Activated CD8-positive, alpha-beta T cell treated with anti-CD3 and anti-CD28 coated beads for 36 hours (primary cell): ENCODE results near the gene CAND2. TPM values are rescaled to one million over a fixed set of nuclear protein-coding genes. Genes with fewer than 3 reads are reported as not detected.

Experiments
- ATAC-seq: fragments of 200-7000 bp; cut with Tn5 transposase; one replicate; pipeline ENCODE4 v1.10.0; 2021; ENCODE audit warnings: mild to moderate bottlenecking, moderate library complexity
- CTCF ChIA-PET: fragments of 350-600 bp; sonication (Branson Sonifier 250); formaldehyde crosslinking; loops from one replicate; lab custom pipeline; 2021; ENCODE audit warnings: antibody characterized with exemption; lab: Charles Lee
- POLR2A ChIA-PET: fragments of 350-600 bp; sonication (Branson Sonifier 250); formaldehyde crosslinking; loops from one replicate; lab custom pipeline; 2021; ENCODE audit warnings: antibody characterized with exemption; lab: Charles Lee
- DNase-seq: peaks from one replicate; pipeline ENCODE4 v3.0.0-alpha.2; 2020
- H3K27ac Mint-ChIP-seq: one replicate; pipeline ENCODE4 v1.8.0; 2021; ENCODE audit warnings: mild to moderate bottlenecking, mixed read lengths
- H3K27me3 Mint-ChIP-seq: one replicate; pipeline ENCODE4 v1.8.0; 2021; ENCODE audit warnings: mixed read lengths
- H3K36me3 Mint-ChIP-seq: one replicate; pipeline ENCODE4 v1.8.0; 2021; ENCODE audit warnings: low read depth, mixed read lengths
- H3K4me1 Mint-ChIP-seq: one replicate; pipeline ENCODE4 v1.8.0; 2021; ENCODE audit warnings: low read depth, mixed read lengths
- H3K4me3 Mint-ChIP-seq: one replicate; pipeline ENCODE4 v1.8.0; 2021; ENCODE audit warnings: mild to moderate bottlenecking, moderate library complexity, mixed read lengths
- H3K9me3 Mint-ChIP-seq: one replicate; pipeline ENCODE4 v1.8.0; 2021; ENCODE audit warnings: mixed read lengths
- CTCF ChIP-seq: fragments of 200-600 bp; IDR thresholded peaks from one replicate; pipeline ENCODE4 v1.8.0; 2022; ENCODE audit warnings: antibody characterized with exemption, mild to moderate bottlenecking
- intact Hi-C: fragments of 100-400 bp; cut with micrococcal nuclease; formaldehyde crosslinking; loops from one replicate; pipeline ENCODE4 v1.10.0; 2022
- total RNA-seq, 2 experiments: library from RNA; stranded (reverse); gene quantifications; one replicate each; pipeline ENCODE4 v1.2.3, GENCODE V29; 2021

CAND2 gene
- total RNA-seq, 2 experiments from 2014 or later, result 1.5 to 1.9 TPM

GRCh38 chr3:12882336-12883310 is 86.1 kb downstream of the CAND2 start:
- Mint-ChIP-seq H3K27ac (no peak overlapping the region), H3K27me3 (peaks cover 8% of the 10 kb centered on the region), H3K4me3 (no peak overlapping the region), H3K36me3 (no peaks in the 10 kb centered on the region), H3K9me3 (no peaks in the 10 kb centered on the region), H3K4me1 (peaks cover 13% of the 10 kb centered on the region)
- POLR2A ChIA-PET, result no interaction called here
- no peak for TF ChIP-seq CTCF
- CTCF ChIA-PET, result interaction anchor here (1.2 kb wide), 1 partner anchor 9 kb away, joined by 6 read pairs; no protein-coding TSS in a partner anchor
- DNase-seq (no peak), ATAC-seq (no peak)
- intact Hi-C loops, result no loop called here

GRCh38 chr3:12884186-12884680 is 87.8 kb downstream of the CAND2 start:
- Mint-ChIP-seq H3K27me3 (peaks cover 9% of the 10 kb centered on the region), H3K9me3 (no peaks in the 10 kb centered on the region), H3K4me3 (no peak overlapping the region), H3K36me3 (no peaks in the 10 kb centered on the region), H3K4me1 (peaks cover 13% of the 10 kb centered on the region), H3K27ac (no peak overlapping the region)
- no peak for TF ChIP-seq CTCF
- intact Hi-C loops, result no loop called here
- ChIA-PET POLR2A (no interaction called here), CTCF (interaction anchor here (0.9 to 1.2 kb wide), 2 partner anchors 8 to 15 kb away, joined by 4 read pairs; no protein-coding TSS in a partner anchor)
- DNase-seq (no peak), ATAC-seq (no peak)

Other genes starting within 250 kb of the CAND2 start
- 10 to 100 TPM; 27.8 to 28.2 TPM for gene MKRN2, start 239.6 kb upstream of the CAND2 start, total RNA-seq
- gene RAF1, start 132.6 kb upstream of the CAND2 start, total RNA-seq, result 10 to 100 TPM; 71.1 to 74.9 TPM
- gene TMEM40, start 37.4 kb upstream of the CAND2 start, total RNA-seq, result not detected
- gene RPL32, start 44.9 kb downstream of the CAND2 start, total RNA-seq, result 1,000 to 10,000 TPM; 2,861 to 2,981 TPM